Caco-2 (cell line): ENCODE data around the gene DNMT3A. TPM values are rescaled to one million over a fixed set of nuclear protein-coding genes. Genes with fewer than 3 reads are reported as not detected.

Source experiments
- BruUV-seq: library from RNA; stranded (reverse); fragments of 400-500 nt; replicated peaks from 2 replicates; lab custom pipeline; 2021; lab: Mats Ljungman, UMichigan
- CTCF ChIA-PET: fragments of 300-600 bp; sonication (Branson Sonifier 250); formaldehyde crosslinking; loops from one replicate; lab custom pipeline; 2022; ENCODE audit warnings: antibody characterized with exemption; lab: Charles Lee
- POLR2A ChIA-PET: fragments of 300-600 bp; sonication (Branson Sonifier 250); formaldehyde crosslinking; loops from one replicate; lab custom pipeline; 2022; ENCODE audit warnings: antibody characterized with exemption; lab: Charles Lee
- DNase-seq, 2 experiments: peaks; one replicate each; pipeline versions ENCODE4 v3.0.0 to v3.0.0-alpha.2; 2020 to 2022
- H3K27me3 ChIP-seq: replicated peaks from 2 replicates; pipeline ENCODE4 v1.6.0; 2011; ENCODE audit warnings: low read length; ENCODE audit not compliant: control insufficient read depth, insufficient read depth
- H3K36me3 ChIP-seq: 2 replicates; pipeline ENCODE4 v1.5.1; 2011; ENCODE audit warnings: low read length; ENCODE audit not compliant: control insufficient read depth, insufficient read depth
- H3K4me1 ChIP-seq: fragments of 250-450 bp; sonication (Bioruptor Pico); 2 replicates; pipeline ENCODE4 v1.5.1; 2020; ENCODE audit warnings: mild to moderate bottlenecking
- H3K4me3 ChIP-seq: 2 replicates; pipeline ENCODE4 v1.5.1; 2011; ENCODE audit warnings: low read depth, mild to moderate bottlenecking, control low read depth, low read length
- H3K9me3 ChIP-seq: fragments of 250-450 bp; sonication (Bioruptor Pico); 2 replicates; pipeline ENCODE4 v1.5.1; 2020; ENCODE audit warnings: mild to moderate bottlenecking, moderate library complexity
- H3K27ac Mint-ChIP-seq: one replicate; pipeline ENCODE4 v1.8.0; 2022; ENCODE audit warnings: mixed read lengths; ENCODE audit not compliant: unreplicated experiment
- H3K27me3 Mint-ChIP-seq: one replicate; pipeline ENCODE4 v1.8.0; 2022; ENCODE audit warnings: mixed read lengths; ENCODE audit not compliant: insufficient read depth, unreplicated experiment
- H3K36me3 Mint-ChIP-seq: one replicate; pipeline ENCODE4 v1.8.0; 2022; ENCODE audit warnings: mild to moderate bottlenecking, mixed read lengths; ENCODE audit not compliant: insufficient read depth, unreplicated experiment
- H3K4me1 Mint-ChIP-seq: one replicate; pipeline ENCODE4 v1.8.0; 2022; ENCODE audit warnings: low read depth, mixed read lengths; ENCODE audit not compliant: unreplicated experiment
- H3K4me3 Mint-ChIP-seq: one replicate; pipeline ENCODE4 v1.8.0; 2022; ENCODE audit warnings: mild to moderate bottlenecking, moderate library complexity, mixed read lengths; ENCODE audit not compliant: unreplicated experiment
- H3K9me3 Mint-ChIP-seq: one replicate; pipeline ENCODE4 v1.8.0; 2022; ENCODE audit warnings: mixed read lengths; ENCODE audit not compliant: unreplicated experiment
- CTCF ChIP-seq, 2 experiments: fragments of 200-600 bp in 1 of 2; IDR thresholded peaks; 1 replicate in 1 of 2; 2 replicates in 1 of 2; pipeline versions ENCODE4 v1.5.1 to v1.8.0; 2011 to 2022; ENCODE audit warnings: antibody characterized with exemption in 1 of 2, control low read depth in 1 of 2, inconsistent platforms in 1 of 2, low read depth in 1 of 2, low read length in 1 of 2, mild to moderate bottlenecking in 1 of 2, moderate library complexity in 1 of 2; ENCODE audit not compliant: insufficient read depth in 1 of 2, severe bottlenecking in 1 of 2, unreplicated experiment in 1 of 2
- intact Hi-C: fragments of 100-400 bp; cut with micrococcal nuclease; formaldehyde crosslinking; loops from one replicate; pipeline ENCODE4 v1.10.0; 2022; ENCODE audit not compliant: unreplicated experiment
- total RNA-seq: library from RNA; stranded (reverse); gene quantifications from 2 replicates; pipeline ENCODE4 v1.2.3, GENCODE V29; 2022

The DNMT3A gene
- total RNA-seq, 1 experiment from 2014 or later: 72.2 TPM

- intact Hi-C loops: no loop called here
- Histone ChIP-seq H3K4me3 (no peak overlapping the region), H3K9me3 (no peaks in the 10 kb centered on the region), H3K36me3 (no peaks in the 10 kb centered on the region), H3K27me3 (no peaks in the 10 kb centered on the region), H3K4me1 (peaks cover 19% of the 10 kb centered on the region)
- H3K9me3 Mint-ChIP-seq: no peaks in the 10 kb centered on the region
- H3K4me3 Mint-ChIP-seq: no peak overlapping the region
- no TSS peak for BruUV-seq
- CTCF ChIA-PET: no interaction called here
- H3K27ac Mint-ChIP-seq: no peak overlapping the region
- DNase-seq: no peak
- peaks cover 3% of the 10 kb centered on the region for H3K27me3 Mint-ChIP-seq
- peaks cover 14% of the 10 kb centered on the region for H3K4me1 Mint-ChIP-seq
- H3K36me3 Mint-ChIP-seq: no peaks in the 10 kb centered on the region
- POLR2A ChIA-PET: no interaction called here
- no peak for TF ChIP-seq CTCF (IDR thresholded peaks at IDR 0.05; ENCODE audit: insufficient read depth in 1 of 2, low read depth in 1 of 2, low read length in 1 of 2, severe bottlenecking in 1 of 2, unreplicated experiment in 1 of 2)
Observed at GRCh38 chr2:25368660-25369059, 26.9 kb upstream of the DNMT3A start.

- Mint-ChIP-seq H3K36me3 (no peaks in the 10 kb centered on the region), H3K27ac (no peak overlapping the region), H3K9me3 (no peaks in the 10 kb centered on the region), H3K4me1 (peaks cover 7% of the 10 kb centered on the region), H3K4me3 (no peak overlapping the region), H3K27me3 (peaks cover 3% of the 10 kb centered on the region)
- CTCF ChIA-PET: no interaction called here
- no peaks in the 10 kb centered on the region for H3K9me3 ChIP-seq
- no peaks in the 10 kb centered on the region for H3K27me3 ChIP-seq
- peaks cover 15% of the 10 kb centered on the region for H3K4me1 ChIP-seq
- H3K4me3 ChIP-seq: no peak overlapping the region
- no TSS peak for BruUV-seq
- POLR2A ChIA-PET: no interaction called here
- no peak for DNase-seq
- no peaks in the 10 kb centered on the region for H3K36me3 ChIP-seq
- no peak for TF ChIP-seq CTCF (IDR thresholded peaks at IDR 0.05; ENCODE audit: insufficient read depth in 1 of 2, low read depth in 1 of 2, low read length in 1 of 2, severe bottlenecking in 1 of 2, unreplicated experiment in 1 of 2)
- intact Hi-C loops: no loop called here
Observed at GRCh38 chr2:25367296-25367695, 25.6 kb upstream of the DNMT3A start.

GRCh38 chr2:25366629-25367028, 24.9 kb upstream of the DNMT3A start:
- Mint-ChIP-seq H3K27me3 (peaks cover 3% of the 10 kb centered on the region), H3K27ac (no peak overlapping the region), H3K36me3 (no peaks in the 10 kb centered on the region), H3K4me3 (no peak overlapping the region), H3K9me3 (no peaks in the 10 kb centered on the region), H3K4me1 (peaks cover 5% of the 10 kb centered on the region)
- no TSS peak for BruUV-seq
- ChIA-PET CTCF (no interaction called here), POLR2A (no interaction called here)
- Histone ChIP-seq H3K4me1 (peaks cover 8% of the 10 kb centered on the region), H3K9me3 (no peaks in the 10 kb centered on the region), H3K27me3 (no peaks in the 10 kb centered on the region), H3K36me3 (no peaks in the 10 kb centered on the region), H3K4me3 (no peak overlapping the region)
- no peak for DNase-seq
- TF ChIP-seq CTCF (IDR thresholded peaks at IDR 0.05; ENCODE audit: insufficient read depth in 1 of 2, low read depth in 1 of 2, low read length in 1 of 2, severe bottlenecking in 1 of 2, unreplicated experiment in 1 of 2): no peak
- intact Hi-C loops: no loop called here
